ENCODE data around the gene RTN4RL2. TPM values are rescaled to one million over a fixed set of nuclear protein-coding genes. Genes with fewer than 3 reads are reported as not detected.

Gene RTN4RL2
- total RNA-seq, 2 experiments from 2014 or later: 0.33 to 0.39 TPM

DNA sequence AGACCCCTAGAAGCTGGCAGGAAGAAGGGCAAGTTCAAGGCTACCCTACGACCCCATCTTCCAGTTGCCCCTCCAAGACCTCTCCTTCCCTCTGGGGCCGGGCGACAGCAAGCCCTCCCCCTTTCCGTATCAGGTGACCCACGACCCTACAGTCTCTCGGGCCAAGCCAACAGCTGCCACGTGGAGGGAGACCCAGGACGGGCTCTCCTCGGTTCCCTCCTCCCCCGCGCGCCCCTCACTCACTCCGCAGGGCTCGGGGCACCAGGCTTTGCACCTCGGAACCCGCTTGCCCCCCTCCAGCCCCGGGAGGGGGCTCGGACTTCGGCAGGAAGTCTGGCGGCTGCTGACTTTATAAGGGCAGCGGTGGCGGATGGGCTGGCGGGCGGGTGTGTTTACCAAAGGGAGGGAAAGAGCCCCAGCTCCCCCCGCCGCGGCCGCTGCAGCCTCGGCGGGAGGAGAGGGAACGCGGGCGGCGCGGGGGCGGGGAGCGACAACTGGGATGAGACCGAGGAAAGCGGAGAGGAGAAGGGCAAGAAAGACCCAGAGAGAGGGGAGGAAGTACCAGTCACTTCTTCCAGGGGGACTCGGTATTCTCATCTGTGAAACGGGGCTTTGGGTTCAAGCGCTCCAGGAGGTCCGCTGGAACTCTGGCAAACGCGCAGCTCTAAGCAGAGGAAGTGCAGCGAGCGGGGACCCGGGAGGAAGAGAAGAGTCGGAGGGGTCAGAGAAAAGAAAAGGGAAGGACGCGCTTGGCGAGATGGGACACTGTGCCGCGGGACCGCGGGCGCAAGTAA lies 54.4 kb downstream of the RTN4RL2 start:
- Mint-ChIP-seq H3K4me3 (peak overlapping the region; percentile 91), H3K9me3 (ENCODE audit: low read depth) (no peaks in the 10 kb centered on the region), H3K27me3 (no peaks in the 10 kb centered on the region), H3K36me3 (ENCODE audit: low read depth) (peaks cover 2% of the 10 kb centered on the region), H3K27ac (peak overlapping the region; percentile 91), H3K4me1 (peaks cover 31% of the 10 kb centered on the region)
- intact Hi-C loops (cut with DNase I, micrococcal nuclease): loop anchor here (1.0 to 5.0 kb wide), 6 partner anchors 13 to 87 kb away; partner anchors contain the start of genes SLC43A3 (in 1 of the 2) and TIMM10 (in 1 of the 2)
- POLR2A ChIA-PET: interaction anchor here (1.0 to 1.7 kb wide), 2 partner anchors 13 to 22 kb away, joined by 3 to 4 read pairs; no protein-coding TSS in a partner anchor
- ATAC-seq (peak; percentile 53), DNase-seq (peak; percentile 72)
- CTCF ChIA-PET: interaction anchor here (0.7 to 9.0 kb wide), 10 partner anchors 8 to 130 kb away, joined by 3 to 112 read pairs (median 9); partner anchors contain the start of genes RTN4RL2 and TIMM10

DNA sequence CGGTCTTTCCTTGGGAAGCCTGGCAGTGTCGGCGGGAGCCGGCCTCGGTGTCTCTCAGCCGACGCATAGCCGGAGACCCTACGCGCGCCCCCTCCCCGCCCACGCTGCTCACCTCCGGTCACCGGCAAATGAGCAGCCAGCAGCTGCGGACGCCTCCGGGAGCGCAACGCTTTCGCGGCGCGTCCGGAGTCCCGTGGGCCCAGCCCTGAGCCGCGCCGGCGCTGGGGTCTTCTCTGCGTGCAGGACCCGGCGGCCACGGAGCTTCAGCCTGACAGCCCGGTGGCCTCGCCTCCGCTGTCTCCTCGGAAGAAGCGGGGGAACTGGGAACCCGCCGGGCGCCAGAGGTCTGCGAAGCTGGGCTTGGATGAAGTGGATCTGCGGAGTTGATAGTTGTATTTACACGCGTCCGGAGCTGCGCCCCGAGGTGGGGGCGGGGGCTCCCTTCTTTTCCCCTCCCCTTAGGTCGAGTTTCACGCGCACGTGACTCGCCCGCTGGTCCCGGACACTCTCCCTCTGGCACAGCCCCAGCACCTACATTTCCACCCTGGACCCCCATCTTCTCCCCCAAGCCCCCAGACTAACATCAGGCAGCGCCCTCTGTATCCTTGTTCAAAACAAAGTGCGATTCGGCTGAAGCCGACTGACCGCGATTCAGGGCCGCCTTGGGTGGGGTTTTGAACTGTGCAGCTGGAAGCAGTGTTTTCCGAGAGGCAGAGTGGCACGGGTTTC lies 55.2 kb downstream of the RTN4RL2 start, which contains the start of gene SLC43A1:
Gene SLC43A1, minus strand, starts transcription at position 371 of the 729 bp plus-strand sequence. CDS start 1,591 bp downstream, outside the sequence.
- Mint-ChIP-seq H3K27ac (peak within 1 kb of the TSS; percentile 91), H3K4me1 (peaks cover 31% of the 10 kb centered on the region), H3K36me3 (ENCODE audit: low read depth) (peaks cover 2% of the 10 kb centered on the region), H3K27me3 (no peaks in the 10 kb centered on the region), H3K9me3 (ENCODE audit: low read depth) (no peaks in the 10 kb centered on the region), H3K4me3 (peak within 1 kb of the TSS; percentile 91)
- CTCF ChIA-PET: interaction anchor here (1.0 to 9.0 kb wide), 12 partner anchors 9 to 129 kb away, joined by 3 to 112 read pairs (median 8); partner anchors contain the start of genes RTN4RL2, TIMM10 and UBE2L6
- peak; percentile 62 for DNase-seq
- ATAC-seq: peak; percentile 46
- POLR2A ChIA-PET: interaction anchor here (1.0 kb wide), 1 partner anchor 22 kb away, joined by 3 read pairs; no protein-coding TSS in a partner anchor
- intact Hi-C loops (cut with DNase I, micrococcal nuclease): loop anchor here (1.0 to 5.0 kb wide), 4 partner anchors 15 to 88 kb away; partner anchors contain the start of genes SLC43A3 (in 1 of the 2) and TIMM10 (in 1 of the 2)

DNA sequence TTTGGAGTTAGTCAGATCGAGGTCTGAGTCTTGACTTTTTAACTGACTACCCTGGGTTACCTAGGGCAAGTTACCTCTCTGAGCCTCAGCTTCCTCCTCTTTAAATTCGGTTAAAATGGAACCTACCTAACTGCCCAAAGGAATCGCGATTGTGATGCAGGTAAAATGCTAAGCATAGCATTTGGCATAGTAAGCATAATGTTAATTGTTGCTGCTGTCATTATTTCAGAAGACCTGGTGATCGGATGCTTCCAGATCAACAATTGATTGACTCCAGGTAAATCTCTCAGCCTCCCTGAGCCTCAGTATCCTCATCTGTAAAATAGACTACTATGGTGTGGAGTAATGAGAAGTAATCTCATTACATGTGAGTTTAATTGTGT lies 55.7 kb downstream of the RTN4RL2 start:
- DNase-seq (no peak), ATAC-seq (no peak)
- H3K27ac Mint-ChIP-seq: peak overlapping the region; percentile 79
- H3K9me3 Mint-ChIP-seq (ENCODE audit: low read depth): no peaks in the 10 kb centered on the region
- H3K4me3 Mint-ChIP-seq: peak overlapping the region; percentile 91
- ChIA-PET POLR2A (interaction anchor here (1.0 kb wide), 1 partner anchor 23 kb away, joined by 3 read pairs; no protein-coding TSS in a partner anchor), CTCF (interaction anchor here (1.2 to 9.0 kb wide), 12 partner anchors 11 to 129 kb away, joined by 3 to 112 read pairs (median 6); partner anchors contain the start of genes RTN4RL2, TIMM10 and UBE2L6)
- peaks cover 31% of the 10 kb centered on the region for H3K4me1 Mint-ChIP-seq
- H3K36me3 Mint-ChIP-seq (ENCODE audit: low read depth): peaks cover 2% of the 10 kb centered on the region
- H3K27me3 Mint-ChIP-seq: no peaks in the 10 kb centered on the region
- intact Hi-C loops (cut with DNase I, micrococcal nuclease): loop anchor here in 1 of 2 experiments (5.0 kb wide), 1 partner anchor 89 kb away; the partner anchor contains the start of gene SLC43A3

DNA sequence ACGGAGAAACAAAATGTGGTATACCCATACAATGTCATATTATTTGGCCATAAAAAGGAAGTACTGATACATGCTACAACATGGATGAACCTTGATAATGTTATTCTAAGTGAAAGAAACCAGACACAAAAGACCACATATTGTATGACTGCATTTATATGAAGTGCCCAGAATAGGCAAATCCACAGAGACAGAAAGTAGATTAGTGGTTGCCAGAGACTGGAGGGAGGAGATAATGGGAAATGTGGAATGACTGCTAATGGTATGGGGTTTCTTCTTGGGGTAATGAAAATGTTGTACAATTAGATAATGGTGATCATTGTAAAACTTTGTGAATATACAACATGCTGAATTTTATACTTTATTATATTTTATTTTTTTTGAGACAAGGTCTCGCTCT lies 60.8 kb downstream of the RTN4RL2 start:
- Mint-ChIP-seq H3K27me3 (no peaks in the 10 kb centered on the region), H3K9me3 (ENCODE audit: low read depth) (no peaks in the 10 kb centered on the region), H3K4me3 (no peak overlapping the region), H3K36me3 (ENCODE audit: low read depth) (peaks cover 4% of the 10 kb centered on the region), H3K27ac (no peak overlapping the region), H3K4me1 (peaks cover 2% of the 10 kb centered on the region)
- ATAC-seq (no peak), DNase-seq (no peak)
- ChIA-PET CTCF (interaction anchor here (1.1 to 9.0 kb wide), 4 partner anchors 21 to 123 kb away, joined by 3 to 112 read pairs (median 5); no protein-coding TSS in a partner anchor), POLR2A (no interaction called here)
- intact Hi-C loops (cut with DNase I, micrococcal nuclease): no loop called here

DNA sequence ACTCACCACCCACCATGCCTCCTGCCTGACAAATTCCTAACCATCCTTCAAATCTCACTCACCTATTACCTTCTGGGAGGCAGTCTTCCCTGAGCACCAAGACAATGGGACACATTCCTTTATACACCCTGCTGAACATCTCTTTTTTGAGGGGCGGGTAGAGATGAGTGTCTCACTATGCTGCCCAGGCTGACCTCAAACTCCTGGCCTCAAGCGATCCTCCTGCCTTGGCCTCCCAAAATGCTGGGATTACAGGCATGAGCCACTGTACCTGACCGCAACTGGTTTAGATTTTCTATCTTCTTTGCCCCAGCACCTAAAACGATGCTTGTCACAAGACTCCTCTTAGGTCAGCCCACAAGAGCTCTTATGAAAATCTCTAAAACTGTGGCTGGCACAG lies 63.1 kb downstream of the RTN4RL2 start:
- ATAC-seq: no peak
- no peaks in the 10 kb centered on the region for H3K9me3 Mint-ChIP-seq (ENCODE audit: low read depth)
- H3K4me1 Mint-ChIP-seq: peaks cover 14% of the 10 kb centered on the region
- no peaks in the 10 kb centered on the region for H3K27me3 Mint-ChIP-seq
- H3K4me3 Mint-ChIP-seq: no peak overlapping the region
- H3K36me3 Mint-ChIP-seq (ENCODE audit: low read depth): peaks cover 16% of the 10 kb centered on the region
- ChIA-PET CTCF (interaction anchor here (8.1 to 10.3 kb wide), 2 partner anchors 30 to 66 kb away, joined by 74 to 262 read pairs; no protein-coding TSS in a partner anchor), POLR2A (no interaction called here)
- DNase-seq: no peak
- intact Hi-C loops (cut with DNase I, micrococcal nuclease): no loop called here
- no peak overlapping the region for H3K27ac Mint-ChIP-seq

Other genes starting within 250 kb of the RTN4RL2 start
- not detected for gene APLNR, start 223.3 kb upstream of the RTN4RL2 start, total RNA-seq
- 10 to 100 TPM; 19.1 to 21.6 TPM for gene TNKS1BP1, start 135.6 kb upstream of the RTN4RL2 start, total RNA-seq
- 100 to 1,000 TPM; 279 to 296 TPM for gene SSRP1, start 124.6 kb upstream of the RTN4RL2 start, total RNA-seq
- not detected for gene P2RX3, start 122.2 kb upstream of the RTN4RL2 start, total RNA-seq
- gene PRG3, start 79.4 kb upstream of the RTN4RL2 start, total RNA-seq: not detected
- 1 to 10 TPM in 1 of 2 experiments, under 1 TPM in 1; 0.98 to 1.6 TPM for gene PRG2, start 69.9 kb upstream of the RTN4RL2 start, total RNA-seq
- 100 to 1,000 TPM; 268 to 333 TPM for gene SLC43A3, start 33.4 kb upstream of the RTN4RL2 start, total RNA-seq
- gene SLC43A1, start 55.2 kb downstream of the RTN4RL2 start, total RNA-seq: 10 to 100 TPM; 27.6 to 28.7 TPM
- gene TIMM10, start 70.2 kb downstream of the RTN4RL2 start, total RNA-seq: 100 to 1,000 TPM; 124 to 158 TPM
- not detected for gene SMTNL1, start 77.1 kb downstream of the RTN4RL2 start, total RNA-seq
- 100 to 1,000 TPM; 179 to 252 TPM for gene UBE2L6, start 107.1 kb downstream of the RTN4RL2 start, total RNA-seq
- under 1 TPM; 0.51 to 0.87 TPM for gene SERPING1, start 137.2 kb downstream of the RTN4RL2 start, total RNA-seq
- gene YPEL4, start 189.4 kb downstream of the RTN4RL2 start, total RNA-seq: under 1 TPM; 0.43 to 0.47 TPM
- gene CLP1, start 197.2 kb downstream of the RTN4RL2 start, total RNA-seq: 10 to 100 TPM; 11.9 to 15.9 TPM
- 10 to 100 TPM; 46.2 to 60.0 TPM for gene ZDHHC5, start 207.6 kb downstream of the RTN4RL2 start, total RNA-seq